HepG2 (cell line): ENCODE measurements around the gene PCGF5.

Experiments
- ATAD3A ChIP-seq: sonication (generic); formaldehyde crosslinking; IDR thresholded peaks from 2 replicates; pipeline ENCODE4 v1.4.0; 2020; ENCODE audit warnings: missing genetic modification reagents
- ATF3 ChIP-seq: sonication (generic); formaldehyde crosslinking; IDR thresholded peaks from 2 replicates; pipeline ENCODE4 v1.4.0; 2020; ENCODE audit warnings: missing genetic modification reagents
- CHD4 ChIP-seq: fragments of 200-600 bp; sonication (generic); IDR thresholded peaks from 2 replicates; pipeline ENCODE4 v1.7.0; 2017; ENCODE audit warnings: mild to moderate bottlenecking, low read length, borderline replicate concordance
- CTCF ChIP-seq: sonication (generic); formaldehyde crosslinking; IDR thresholded peaks from 2 replicates; pipeline ENCODE4 v1.5.0; 2020; ENCODE audit warnings: mild to moderate bottlenecking, missing genetic modification reagents, moderate library complexity
- MIXL1 ChIP-seq: IDR thresholded peaks from 2 replicates; pipeline ENCODE4 v1.6.1; 2016
- NFRKB ChIP-seq: fragments of 450-650 bp; IDR thresholded peaks from 2 replicates; pipeline ENCODE4 v1.6.1; 2017
- RAD21 ChIP-seq: fragments of 450-650 bp; formaldehyde crosslinking; IDR thresholded peaks from 2 replicates; pipeline ENCODE4 v1.5.0; 2020; ENCODE audit warnings: mild to moderate bottlenecking
- SMAD3 ChIP-seq: sonication (generic); formaldehyde crosslinking; IDR thresholded peaks from 2 replicates; pipeline ENCODE4 v1.4.0; 2020; ENCODE audit warnings: missing genetic modification reagents
- SRF ChIP-seq: IDR thresholded peaks from 2 replicates; pipeline ENCODE4 v1.6.1; 2011; ENCODE audit warnings: mild to moderate bottlenecking, low read depth, low read length, moderate library complexity
- TFDP1 ChIP-seq: IDR thresholded peaks from 2 replicates; pipeline ENCODE4 v1.6.1; 2016; ENCODE audit warnings: missing compliant biosample characterization, missing genetic modification reagents, borderline replicate concordance
- YY1 ChIP-seq: IDR thresholded peaks from 2 replicates; pipeline ENCODE4 v1.6.1; 2011; ENCODE audit warnings: low read length, low read depth, moderate library complexity, mild to moderate bottlenecking; ENCODE audit not compliant: insufficient read depth, insufficient replicate concordance
- ZNF354B ChIP-seq: sonication (generic); formaldehyde crosslinking; IDR thresholded peaks from 2 replicates; pipeline ENCODE4 v1.8.0; 2022; ENCODE audit warnings: mild to moderate bottlenecking, missing genetic modification reagents
- ZNF775 ChIP-seq: sonication (generic); formaldehyde crosslinking; IDR thresholded peaks from 2 replicates; pipeline ENCODE4 v1.4.0; 2020; ENCODE audit warnings: missing genetic modification reagents, mild to moderate bottlenecking, moderate library complexity, borderline replicate concordance

GRCh38 chr10:91197127-91197526 lies 23.3 kb upstream of the PCGF5 start:
- TF ChIP-seq TFDP1 (no peak), NFRKB (no peak), ZNF775 (no peak), CTCF (CRISPR knock-in tag) (no peak), ATF3 (CRISPR knock-in tag) (no peak), YY1 (no peak), ZNF354B (CRISPR knock-in tag) (no peak), SRF (no peak), CHD4 (no peak), MIXL1 (CRISPR knock-in tag) (no peak), ATAD3A (no peak), SMAD3 (CRISPR knock-in tag) (no peak), RAD21 (no peak)
